Esophagus squamous epithelium (tissue), 5 donors: ENCODE measurements around the gene ATP2B2. TPM values are rescaled to one million over a fixed set of nuclear protein-coding genes. Genes with fewer than 3 reads are reported as not detected.

ENCODE experiments used
- DNase-seq: peaks from one replicate; lab custom pipeline; 2025; lab: John Stamatoyannopoulos, UW
- H3K27ac ChIP-seq, 4 donors: fragments of 200-600 bp; sonication (generic); one replicate each; pipeline ENCODE4 v1.5.1; 2016 to 2019; ENCODE audit warnings: mild to moderate bottlenecking in 1 of 4
- H3K27me3 ChIP-seq, 4 donors: fragments of 200-600 bp; sonication (generic); 1 replicate in 3 of 4; 2 replicates in 1 of 4; pipeline versions ENCODE4 v1.5.1 to v1.6.0; 2017 to 2021; ENCODE audit warnings: antibody characterized with exemption in 1 of 4
- H3K36me3 ChIP-seq, 3 donors: fragments of 200-600 bp; sonication (generic); one replicate each; pipeline ENCODE4 v1.5.1; 2016 to 2019
- H3K4me1 ChIP-seq, 3 donors: fragments of 200-600 bp; sonication (generic); one replicate each; pipeline ENCODE4 v1.5.1; 2017 to 2019
- H3K4me3 ChIP-seq, 4 donors: fragments of 200-600 bp; sonication (generic); 1 replicate in 3 of 4; 2 replicates in 1 of 4; pipeline ENCODE4 v1.5.1; 2016 to 2019; ENCODE audit warnings: mild to moderate bottlenecking in 2 of 4, moderate library complexity in 1 of 4
- H3K9me3 ChIP-seq, 3 donors: fragments of 200-600 bp; sonication (generic); one replicate each; pipeline ENCODE4 v1.5.1; 2016 to 2019
- POLR2A ChIP-seq, 4 donors: fragments of 450-650 bp; IDR thresholded peaks; one replicate each; pipeline ENCODE4 v1.6.1; 2017; ENCODE audit warnings: antibody characterized with exemption in 4 of 4, mild to moderate bottlenecking in 4 of 4, moderate library complexity in 3 of 4
- WGBS, 2 donors: methylation state at CpG; one replicate each; pipeline ENCODE4 v1.1.5; 2018; 5-methylcytosine and 5-hydroxymethylcytosine counted together
- intact Hi-C: fragments of 100-400 bp; cut with DNase I; formaldehyde crosslinking; loops from one replicate; pipeline ENCODE4 v1.15.0; 2022
- total RNA-seq, 4 donors: library from RNA; depleted of rRNA; stranded (reverse); fragments of >200 nt; gene quantifications; one replicate each; pipeline ENCODE4 v1.1.0, GENCODE V29; 2016
- TF ChIP-seq, protein P1 (sequence below), 6 experiments: fragments of 450-650 bp in 4 of 6; fragments of 200-600 bp in 2 of 6; sonication (generic) in 2 of 6; IDR thresholded peaks; one replicate each; pipeline ENCODE4 v1.5.1; 2016 to 2019; ENCODE audit warnings: antibody characterized with exemption in 6 of 6, mild to moderate bottlenecking in 4 of 6, moderate library complexity in 4 of 6
- donor health status: DM: yes; HTN: yes; CAD: no.

The ATP2B2 gene
- total RNA-seq, 4 donors from 2014 or later, result 0.31 to 0.57 (median 0.42) TPM

DNA sequence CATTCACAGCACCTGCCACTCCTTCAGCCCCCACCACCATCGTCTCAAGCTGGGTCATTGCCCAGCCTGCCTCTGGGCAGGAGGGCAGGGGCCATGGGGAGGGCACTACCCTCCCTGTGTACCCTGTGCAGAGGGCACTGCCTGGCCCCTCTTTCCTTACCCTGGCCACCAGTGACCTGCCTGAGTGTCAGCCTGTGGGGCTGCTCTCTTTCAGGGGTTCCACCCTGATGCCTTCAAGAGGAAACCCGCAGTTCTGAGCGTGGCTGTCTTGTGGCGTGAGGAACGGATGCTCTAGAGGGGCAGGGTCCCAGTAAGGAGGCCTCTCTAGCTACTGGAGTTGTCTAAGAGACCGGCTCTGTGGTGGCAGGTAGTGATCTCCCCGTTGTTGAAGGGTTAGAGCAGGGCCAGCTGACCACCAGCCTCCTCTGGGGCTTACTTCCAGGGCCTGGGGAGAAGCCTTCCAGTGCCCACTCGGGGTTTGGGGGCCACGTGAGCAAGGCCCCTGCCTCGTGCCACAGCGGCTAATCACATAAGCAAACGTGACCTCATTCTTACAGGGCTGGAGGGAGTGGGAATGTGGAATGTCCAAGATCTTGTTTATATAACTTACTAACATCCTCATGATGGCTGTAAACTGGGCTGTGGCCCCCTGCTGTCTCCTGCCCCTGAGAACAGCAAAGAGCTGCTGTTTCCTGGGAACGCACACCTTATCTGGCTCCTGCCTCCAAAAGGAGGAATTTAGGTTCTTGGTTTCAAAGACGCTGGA, 153.1 kb downstream of the ATP2B2 start:
- intact Hi-C loops, result no loop called here
- H3K4me1 ChIP-seq, result peaks cover 0 to 13% (median 0%) of the 10 kb centered on the region in 3 donors
- WGBS, 2 donors, result 63 to 68% methylated on average over 6 of the region's 14 CpGs
- no peak overlapping the region for H3K27ac ChIP-seq
- no peaks in the 10 kb centered on the region for H3K36me3 ChIP-seq
- no peak for DNase-seq
- TF ChIP-seq, protein P1, sequence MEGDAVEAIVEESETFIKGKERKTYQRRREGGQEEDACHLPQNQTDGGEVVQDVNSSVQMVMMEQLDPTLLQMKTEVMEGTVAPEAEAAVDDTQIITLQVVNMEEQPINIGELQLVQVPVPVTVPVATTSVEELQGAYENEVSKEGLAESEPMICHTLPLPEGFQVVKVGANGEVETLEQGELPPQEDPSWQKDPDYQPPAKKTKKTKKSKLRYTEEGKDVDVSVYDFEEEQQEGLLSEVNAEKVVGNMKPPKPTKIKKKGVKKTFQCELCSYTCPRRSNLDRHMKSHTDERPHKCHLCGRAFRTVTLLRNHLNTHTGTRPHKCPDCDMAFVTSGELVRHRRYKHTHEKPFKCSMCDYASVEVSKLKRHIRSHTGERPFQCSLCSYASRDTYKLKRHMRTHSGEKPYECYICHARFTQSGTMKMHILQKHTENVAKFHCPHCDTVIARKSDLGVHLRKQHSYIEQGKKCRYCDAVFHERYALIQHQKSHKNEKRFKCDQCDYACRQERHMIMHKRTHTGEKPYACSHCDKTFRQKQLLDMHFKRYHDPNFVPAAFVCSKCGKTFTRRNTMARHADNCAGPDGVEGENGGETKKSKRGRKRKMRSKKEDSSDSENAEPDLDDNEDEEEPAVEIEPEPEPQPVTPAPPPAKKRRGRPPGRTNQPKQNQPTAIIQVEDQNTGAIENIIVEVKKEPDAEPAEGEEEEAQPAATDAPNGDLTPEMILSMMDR (IDR thresholded peaks at IDR 0.05), result no peak
- no peak for TF ChIP-seq POLR2A (IDR thresholded peaks at IDR 0.05)
- H3K27me3 ChIP-seq, result peaks cover 0 to 13% (median 0%) of the 10 kb centered on the region in 4 donors
- no peak overlapping the region for H3K4me3 ChIP-seq
- no peaks in the 10 kb centered on the region for H3K9me3 ChIP-seq

DNA sequence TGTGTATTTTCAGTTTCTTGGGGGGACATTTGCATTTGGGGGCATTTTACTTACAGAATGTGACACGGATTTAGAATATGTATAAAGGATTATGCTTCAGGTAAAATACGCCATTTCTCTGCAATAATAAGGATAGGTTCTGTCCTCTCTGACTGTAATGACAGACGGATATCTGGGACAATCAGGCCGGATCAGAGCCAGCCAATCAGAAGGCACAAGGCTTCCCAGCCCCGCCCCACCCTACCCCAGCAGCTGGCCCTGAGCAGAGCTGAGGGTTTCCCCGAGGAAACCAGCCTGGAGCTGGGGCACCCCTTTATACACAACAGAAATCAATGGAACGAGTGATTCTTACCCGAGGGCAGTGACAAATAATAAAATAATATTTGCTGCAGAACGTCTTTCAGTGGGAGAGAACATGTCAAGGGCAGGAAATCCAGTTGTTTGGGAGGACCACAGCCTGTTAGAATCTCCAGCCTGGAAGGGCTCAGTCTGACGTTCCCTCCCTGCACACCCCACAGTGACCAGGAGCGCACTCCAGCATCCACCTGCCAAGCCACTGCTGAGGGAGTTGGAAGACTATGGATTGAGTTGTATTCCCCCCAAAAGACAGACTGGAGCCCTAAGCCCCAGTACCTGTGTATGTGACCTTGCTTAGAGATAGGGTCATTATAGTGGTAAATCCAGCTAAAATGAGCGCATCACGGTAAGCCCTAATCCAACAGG, 154.2 kb downstream of the ATP2B2 start:
- no peak overlapping the region for H3K4me3 ChIP-seq
- peaks cover 0 to 13% (median 0%) of the 10 kb centered on the region in 4 donors for H3K27me3 ChIP-seq
- H3K27ac ChIP-seq, result no peak overlapping the region
- WGBS, 2 donors, result 49 to 58% methylated on average over 7 to 13 of the region's 13 CpGs
- no peak for DNase-seq
- TF ChIP-seq POLR2A (IDR thresholded peaks at IDR 0.05), result no peak
- TF ChIP-seq, protein P1 (IDR thresholded peaks at IDR 0.05), result no peak
- peaks cover 0 to 13% (median 0%) of the 10 kb centered on the region in 3 donors for H3K4me1 ChIP-seq
- intact Hi-C loops, result no loop called here
- H3K36me3 ChIP-seq, result no peaks in the 10 kb centered on the region
- H3K9me3 ChIP-seq, result no peaks in the 10 kb centered on the region

DNA sequence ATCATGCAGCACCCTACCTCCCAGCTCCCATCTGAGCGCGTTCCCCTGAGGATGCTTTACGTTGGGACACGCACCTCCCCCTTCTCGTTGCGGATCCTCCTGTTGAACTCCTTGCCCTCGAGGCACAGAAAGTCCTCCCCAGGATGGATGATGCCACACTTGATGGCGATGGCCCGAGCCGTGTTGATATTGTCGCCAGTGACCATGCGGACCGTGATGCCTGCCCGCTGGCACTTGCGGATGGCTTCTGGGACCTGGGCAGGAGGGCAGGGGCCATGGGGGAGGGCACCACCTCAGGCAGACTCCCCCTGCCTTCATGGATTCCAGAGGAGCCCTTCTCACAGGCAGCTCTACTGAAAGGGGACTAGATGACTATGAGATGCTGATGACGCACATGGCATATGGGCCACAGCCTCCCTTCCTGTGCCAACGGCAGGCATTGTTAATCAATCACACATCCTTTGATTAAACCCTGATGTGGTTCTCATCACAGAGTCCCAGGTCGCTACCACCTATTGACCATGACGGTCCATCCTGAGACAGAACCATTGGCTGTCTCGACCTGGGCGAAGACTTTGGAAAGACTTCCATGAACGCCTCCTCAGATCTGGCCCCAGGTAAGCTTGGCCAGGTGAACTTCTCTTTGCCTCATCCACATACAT, 154.9 kb downstream of the ATP2B2 start:
- TF ChIP-seq, protein P1 (IDR thresholded peaks at IDR 0.05), result no peak
- no peak for TF ChIP-seq POLR2A (IDR thresholded peaks at IDR 0.05)
- Histone ChIP-seq H3K4me1 (peaks cover 0 to 13% (median 0%) of the 10 kb centered on the region in 3 donors), H3K4me3 (no peak overlapping the region), H3K9me3 (no peaks in the 10 kb centered on the region), H3K27me3 (peaks cover 0 to 13% (median 0%) of the 10 kb centered on the region in 4 donors), H3K36me3 (no peaks in the 10 kb centered on the region), H3K27ac (no peak overlapping the region)
- intact Hi-C loops, result no loop called here
- DNase-seq, result no peak
- 83 to 86% methylated on average over 6 to 11 of the region's 22 CpGs for WGBS, 2 donors

DNA sequence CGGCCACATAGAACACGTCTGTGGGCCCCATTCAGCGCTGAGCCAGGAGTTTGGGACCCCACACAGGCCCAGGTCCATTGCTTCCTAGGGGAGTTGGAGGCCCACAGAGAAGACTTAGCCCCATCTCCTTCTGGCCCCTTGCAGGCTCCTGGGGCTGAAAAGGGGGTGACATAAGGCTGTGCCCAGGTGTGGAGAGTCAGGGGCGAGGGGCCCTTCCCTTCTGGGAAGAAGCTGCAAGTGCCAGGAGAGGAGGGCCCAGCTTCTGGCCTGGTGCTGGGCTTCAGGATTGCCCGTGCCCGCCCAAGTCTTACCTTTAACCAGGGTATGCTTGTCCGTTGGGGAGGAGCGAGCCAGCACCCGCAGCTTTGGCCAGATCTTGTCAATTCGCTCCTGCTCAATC, 155.6 kb downstream of the ATP2B2 start:
- DNase-seq, result no peak
- no peak for TF ChIP-seq POLR2A (IDR thresholded peaks at IDR 0.05)
- TF ChIP-seq, protein P1 (IDR thresholded peaks at IDR 0.05), result no peak
- H3K27me3 ChIP-seq, result peaks cover 0 to 10% (median 0%) of the 10 kb centered on the region in 4 donors
- peaks cover 0 to 13% (median 0%) of the 10 kb centered on the region in 3 donors for H3K4me1 ChIP-seq
- intact Hi-C loops, result no loop called here
- no peak overlapping the region for H3K4me3 ChIP-seq
- H3K9me3 ChIP-seq, result no peaks in the 10 kb centered on the region
- no peak overlapping the region for H3K27ac ChIP-seq
- whole genome bisulfite sequencing, 2 donors, result 87 to 89% methylated on average over 3 to 4 of the region's 10 CpGs
- H3K36me3 ChIP-seq, result no peaks in the 10 kb centered on the region
